ENCODE results near the gene AK1. TPM values are rescaled to one million over a fixed set of nuclear protein-coding genes. Genes with fewer than 3 reads are reported as not detected.

Gene AK1
- total and polyA plus RNA-seq, 9 of the 15 experiments (the other 6 are each of a cell fraction or from before 2014, with no cell fraction given): 10.1 to 71.8 (median 39.0) TPM

- TF ChIP-seq REST (IDR thresholded peaks at IDR 0.05; ENCODE audit: borderline replicate concordance) (no peak), REST (CRISPR knock-in tag; IDR thresholded peaks at IDR 0.05; ENCODE audit: low read depth) (no peak), ATF6 (CRISPR knock-in tag; IDR thresholded peaks at IDR 0.05) (0 out of 2 replicates have a peak, but pooled peaks have one; percentile 40), ZNF431 (CRISPR knock-in tag; IDR thresholded peaks at IDR 0.05) (no peak), MTA1 (IDR thresholded peaks at IDR 0.05; ENCODE audit: borderline replicate concordance) (no peak), PCBP1 (IDR thresholded peaks at IDR 0.05; ENCODE audit: low read depth, low read length, poor library complexity, severe bottlenecking) (peak; percentile 32), NR1H2 (CRISPR knock-in tag; IDR thresholded peaks at IDR 0.05) (peak; percentile 80; the same call in 1 of the 2 replicates), ARNT (IDR thresholded peaks at IDR 0.05) (no peak), CREB1 (IDR thresholded peaks at IDR 0.05) (no peak), CREB1 (CRISPR knock-in tag; IDR thresholded peaks at IDR 0.05) (no peak), TSC22D4 (tag; IDR thresholded peaks at IDR 0.05) (no peak), KLF6 (CRISPR knock-in tag; IDR thresholded peaks at IDR 0.05; ENCODE audit: borderline replicate concordance) (no peak), MCM3 (IDR thresholded peaks at IDR 0.05) (no peak), NRF1 (conservative IDR thresholded peaks at IDR 0.05 in 1 of 2, IDR thresholded peaks at IDR 0.05 in 1 of 2) (peak in 1 of 2 experiments; percentile 24; a peak in 1 of 4 replicates), TCFL5 (CRISPR knock-in tag; conservative IDR thresholded peaks at IDR 0.05) (no peak), RNF2 (IDR thresholded peaks at IDR 0.05) (no peak), POU5F1 (IDR thresholded peaks at IDR 0.05; ENCODE audit: borderline replicate concordance, low read depth, low read length, partially characterized antibody) (no peak), EWSR1 (IDR thresholded peaks at IDR 0.05; ENCODE audit: borderline replicate concordance, low read depth, partially characterized antibody) (no peak)
Observed at GRCh38 chr9:127877566-127877998, at the start of gene AK1 (continued).
